CD4-positive, alpha-beta memory T cell (primary cell): ENCODE measurements around the gene ZBTB18. TPM values are rescaled to one million over a fixed set of nuclear protein-coding genes. Genes with fewer than 3 reads are reported as not detected.

Source experiments
- CTCF ChIA-PET: fragments of 350-600 bp; sonication (Branson Sonifier 250); formaldehyde crosslinking; loops from one replicate; lab custom pipeline; 2021; ENCODE audit warnings: inconsistent platforms; ENCODE audit not compliant: partially characterized antibody; lab: Charles Lee
- POLR2A ChIA-PET: fragments of 350-600 bp; sonication (Branson Sonifier 250); formaldehyde crosslinking; loops from one replicate; lab custom pipeline; 2021; ENCODE audit not compliant: partially characterized antibody; lab: Charles Lee
- DNase-seq, 5 donors: peaks; one replicate each; pipeline versions ENCODE4 v3.0.0 to v3.0.0-alpha.2; 2020 to 2022; ENCODE audit warnings: mixed read lengths in 1 of 5
- H3K27ac ChIP-seq: one replicate; pipeline ENCODE4 v1.7.0; 2013; ENCODE audit warnings: low read depth, low read length
- H3K27me3 ChIP-seq: 2 replicates; pipeline ENCODE4 v1.7.0; 2013; ENCODE audit warnings: mild to moderate bottlenecking, low read length, moderate library complexity; ENCODE audit not compliant: insufficient read depth
- H3K36me3 ChIP-seq: 2 replicates; pipeline ENCODE4 v1.7.0; 2013; ENCODE audit warnings: mild to moderate bottlenecking, low read length, moderate library complexity; ENCODE audit not compliant: insufficient read depth
- H3K4me1 ChIP-seq: 2 replicates; pipeline ENCODE4 v1.7.0; 2013; ENCODE audit warnings: mild to moderate bottlenecking, low read length, moderate library complexity; ENCODE audit not compliant: insufficient read depth
- H3K4me3 ChIP-seq, 2 donors: one replicate each; pipeline ENCODE4 v1.7.0; 2013; ENCODE audit warnings: low read length in 2 of 2, mild to moderate bottlenecking in 1 of 2
- H3K9me3 ChIP-seq, 2 donors: one replicate each; pipeline ENCODE4 v1.7.0; 2013; ENCODE audit warnings: low read length in 2 of 2, control low read depth in 1 of 2; ENCODE audit not compliant: control insufficient read depth in 1 of 2
- H3K27ac Mint-ChIP-seq, 7 donors: one replicate each; pipeline ENCODE4 v1.8.0; 2020 to 2021; ENCODE audit warnings: mixed read lengths in 7 of 7, mild to moderate bottlenecking in 6 of 7, inconsistent platforms in 3 of 7, moderate library complexity in 3 of 7
- H3K27me3 Mint-ChIP-seq, 2 donors: one replicate each; pipeline ENCODE4 v1.8.0; 2020 to 2021; ENCODE audit warnings: mixed read lengths in 2 of 2
- H3K36me3 Mint-ChIP-seq, 2 donors: one replicate each; pipeline ENCODE4 v1.8.0; 2020 to 2021; ENCODE audit warnings: mixed read lengths in 2 of 2, inconsistent platforms in 1 of 2, mild to moderate bottlenecking in 1 of 2
- H3K4me1 Mint-ChIP-seq, 4 donors: one replicate each; pipeline ENCODE4 v1.8.0; 2020 to 2021; ENCODE audit warnings: mixed read lengths in 4 of 4, mild to moderate bottlenecking in 1 of 4
- H3K4me3 Mint-ChIP-seq, 8 donors: one replicate each; pipeline ENCODE4 v1.8.0; 2020 to 2021; ENCODE audit warnings: mixed read lengths in 8 of 8, mild to moderate bottlenecking in 7 of 8, moderate library complexity in 6 of 8, inconsistent platforms in 3 of 8
- H3K9me3 Mint-ChIP-seq, 8 donors: one replicate each; pipeline ENCODE4 v1.8.0; 2020 to 2021; ENCODE audit warnings: mixed read lengths in 8 of 8, mild to moderate bottlenecking in 5 of 8, inconsistent platforms in 3 of 8, moderate library complexity in 1 of 8
- intact Hi-C: fragments of 100-400 bp; cut with micrococcal nuclease; formaldehyde crosslinking; loops from one replicate; pipeline ENCODE4 v1.15.1; 2023
- polyA plus RNA-seq, 2 donors: library from polyadenylated mRNA; unstranded; fragments of 300-500 nt; fragmentation: Illumina TruSeq; gene quantifications; one replicate each; pipeline ENCODE4 v1.2.3, GENCODE V29; 2021
- total RNA-seq, 2 experiments: library from RNA; stranded (reverse); gene quantifications; one replicate each; pipeline ENCODE4 v1.2.3, GENCODE V29; 2021

The ZBTB18 gene
- total and polyA plus RNA-seq, 4 experiments from 2014 or later = 1.5 to 65.3 (median 32.4) TPM

GRCh38 chr1:244092964-244093638, 42.0 kb downstream of the ZBTB18 start:
- intact Hi-C loops = no loop called here
- H3K27ac ChIP-seq = no peak overlapping the region
- CTCF ChIA-PET = no interaction called here
- POLR2A ChIA-PET = no interaction called here
- no peaks in the 10 kb centered on the region for H3K27me3 ChIP-seq
- no peaks in the 10 kb centered on the region for H3K4me1 ChIP-seq
- peaks cover 2 to 15% of the 10 kb centered on the region in 2 donors for H3K27me3 Mint-ChIP-seq
- no peaks in the 10 kb centered on the region for H3K36me3 ChIP-seq
- H3K27ac Mint-ChIP-seq = no peak overlapping the region
- H3K4me1 Mint-ChIP-seq = peaks cover 0 to 2% (median 0%) of the 10 kb centered on the region in 4 donors
- DNase-seq = no peak
- H3K9me3 Mint-ChIP-seq = no peaks in the 10 kb centered on the region
- H3K4me3 Mint-ChIP-seq = no peak overlapping the region
- no peak overlapping the region for H3K4me3 ChIP-seq
- H3K9me3 ChIP-seq = no peaks in the 10 kb centered on the region
- H3K36me3 Mint-ChIP-seq = no peaks in the 10 kb centered on the region

GRCh38 chr1:244094880-244095528, 43.9 kb downstream of the ZBTB18 start:
- no peaks in the 10 kb centered on the region for H3K9me3 ChIP-seq
- no peak overlapping the region for H3K27ac ChIP-seq
- Mint-ChIP-seq H3K36me3 (no peaks in the 10 kb centered on the region), H3K27ac (no peak overlapping the region), H3K9me3 (peaks cover 0 to 3% (median 0%) of the 10 kb centered on the region in 8 donors), H3K27me3 (peaks cover 6 to 18% of the 10 kb centered on the region in 2 donors), H3K4me3 (no peak overlapping the region), H3K4me1 (peaks cover 0 to 2% (median under 1%) of the 10 kb centered on the region in 4 donors)
- H3K36me3 ChIP-seq = no peaks in the 10 kb centered on the region
- H3K4me3 ChIP-seq = no peak overlapping the region
- ChIA-PET CTCF (no interaction called here), POLR2A (no interaction called here)
- DNase-seq = no peak
- H3K27me3 ChIP-seq = no peaks in the 10 kb centered on the region
- intact Hi-C loops = no loop called here
- H3K4me1 ChIP-seq = no peaks in the 10 kb centered on the region

DNA sequence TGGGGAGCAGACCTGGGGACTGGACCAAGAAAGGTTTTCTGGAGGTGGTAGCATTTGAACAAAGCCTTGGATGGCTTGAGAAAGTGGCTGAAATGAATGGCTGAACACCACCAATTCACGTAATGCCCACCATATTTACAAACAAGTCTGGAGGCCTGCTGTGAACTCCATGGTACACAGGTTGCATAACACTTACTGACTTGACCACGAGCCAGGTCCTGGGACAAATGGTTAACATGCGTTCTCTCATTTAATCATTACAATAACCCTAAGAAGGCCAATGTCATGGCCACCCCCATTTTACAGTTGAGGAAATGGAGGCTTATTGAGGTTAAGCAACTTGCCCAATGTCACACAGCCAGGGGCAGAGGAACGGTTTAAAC, 44.4 kb downstream of the ZBTB18 start:
- intact Hi-C loops = no loop called here
- Mint-ChIP-seq H3K27me3 (peaks cover 6 to 18% of the 10 kb centered on the region in 2 donors), H3K27ac (no peak overlapping the region), H3K36me3 (no peaks in the 10 kb centered on the region), H3K4me1 (peaks cover under 1 to 3% (median 2%) of the 10 kb centered on the region in 4 donors), H3K9me3 (peaks cover 0 to 3% (median 0%) of the 10 kb centered on the region in 8 donors), H3K4me3 (no peak overlapping the region)
- DNase-seq = no peak
- Histone ChIP-seq H3K4me3 (no peak overlapping the region), H3K4me1 (no peaks in the 10 kb centered on the region), H3K27me3 (no peaks in the 10 kb centered on the region), H3K9me3 (no peaks in the 10 kb centered on the region), H3K36me3 (no peaks in the 10 kb centered on the region), H3K27ac (no peak overlapping the region)
- CTCF ChIA-PET = no interaction called here
- POLR2A ChIA-PET = no interaction called here

DNA sequence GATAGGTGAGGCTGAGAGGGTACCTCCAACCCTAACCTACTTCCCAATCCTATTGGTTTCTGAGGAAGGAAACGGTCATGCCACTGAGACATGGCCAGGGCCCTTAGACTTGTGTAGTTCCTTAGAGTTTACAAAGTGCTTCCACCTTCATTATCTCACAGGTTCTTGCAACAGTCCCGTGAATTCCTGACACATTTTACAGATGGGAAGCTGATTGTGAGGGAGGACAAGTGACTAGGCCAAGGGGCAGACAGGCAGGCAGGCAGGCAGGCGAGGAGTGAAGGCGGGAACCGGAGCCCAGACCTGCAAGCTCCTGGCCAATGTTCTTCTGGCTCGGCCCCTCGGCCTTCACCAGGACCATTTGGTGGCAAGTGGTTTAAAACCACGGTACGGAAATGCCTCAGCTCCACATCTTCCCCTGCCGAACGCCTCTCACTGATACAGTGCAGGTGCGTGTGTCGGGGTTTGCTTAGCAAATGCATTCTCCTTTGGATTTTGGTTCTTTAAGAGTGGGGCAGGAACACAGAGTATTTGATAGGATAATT, 45.1 kb downstream of the ZBTB18 start:
- Histone ChIP-seq H3K9me3 (no peaks in the 10 kb centered on the region), H3K27me3 (no peaks in the 10 kb centered on the region), H3K4me1 (no peaks in the 10 kb centered on the region), H3K4me3 (no peak overlapping the region), H3K27ac (no peak overlapping the region), H3K36me3 (no peaks in the 10 kb centered on the region)
- peaks cover 7 to 9% (median 8%) of the 10 kb centered on the region in 4 donors for H3K4me1 Mint-ChIP-seq
- no peaks in the 10 kb centered on the region for H3K36me3 Mint-ChIP-seq
- no peak overlapping the region for H3K4me3 Mint-ChIP-seq
- no peak overlapping the region for H3K27ac Mint-ChIP-seq
- no peak for DNase-seq
- peaks cover 12 to 21% of the 10 kb centered on the region in 2 donors for H3K27me3 Mint-ChIP-seq
- intact Hi-C loops = no loop called here
- peaks cover 0 to 3% (median 0%) of the 10 kb centered on the region in 8 donors for H3K9me3 Mint-ChIP-seq
- ChIA-PET CTCF (no interaction called here), POLR2A (no interaction called here)

GRCh38 chr1:244096691-244097090, 45.6 kb downstream of the ZBTB18 start:
- no peak overlapping the region for H3K27ac ChIP-seq
- H3K4me1 Mint-ChIP-seq = peaks cover 7 to 11% (median 8%) of the 10 kb centered on the region in 4 donors
- H3K27ac Mint-ChIP-seq = no peak overlapping the region
- peaks cover 0 to 3% (median 0%) of the 10 kb centered on the region in 8 donors for H3K9me3 Mint-ChIP-seq
- POLR2A ChIA-PET = no interaction called here
- peaks cover 16 to 20% of the 10 kb centered on the region in 2 donors for H3K27me3 Mint-ChIP-seq
- no peak overlapping the region for H3K4me3 Mint-ChIP-seq
- no peak overlapping the region for H3K4me3 ChIP-seq
- no peak for DNase-seq
- no peaks in the 10 kb centered on the region for H3K36me3 Mint-ChIP-seq
- no peaks in the 10 kb centered on the region for H3K36me3 ChIP-seq
- H3K9me3 ChIP-seq = no peaks in the 10 kb centered on the region
- CTCF ChIA-PET = no interaction called here
- intact Hi-C loops = no loop called here
- no peaks in the 10 kb centered on the region for H3K4me1 ChIP-seq
- H3K27me3 ChIP-seq = no peaks in the 10 kb centered on the region

DNA sequence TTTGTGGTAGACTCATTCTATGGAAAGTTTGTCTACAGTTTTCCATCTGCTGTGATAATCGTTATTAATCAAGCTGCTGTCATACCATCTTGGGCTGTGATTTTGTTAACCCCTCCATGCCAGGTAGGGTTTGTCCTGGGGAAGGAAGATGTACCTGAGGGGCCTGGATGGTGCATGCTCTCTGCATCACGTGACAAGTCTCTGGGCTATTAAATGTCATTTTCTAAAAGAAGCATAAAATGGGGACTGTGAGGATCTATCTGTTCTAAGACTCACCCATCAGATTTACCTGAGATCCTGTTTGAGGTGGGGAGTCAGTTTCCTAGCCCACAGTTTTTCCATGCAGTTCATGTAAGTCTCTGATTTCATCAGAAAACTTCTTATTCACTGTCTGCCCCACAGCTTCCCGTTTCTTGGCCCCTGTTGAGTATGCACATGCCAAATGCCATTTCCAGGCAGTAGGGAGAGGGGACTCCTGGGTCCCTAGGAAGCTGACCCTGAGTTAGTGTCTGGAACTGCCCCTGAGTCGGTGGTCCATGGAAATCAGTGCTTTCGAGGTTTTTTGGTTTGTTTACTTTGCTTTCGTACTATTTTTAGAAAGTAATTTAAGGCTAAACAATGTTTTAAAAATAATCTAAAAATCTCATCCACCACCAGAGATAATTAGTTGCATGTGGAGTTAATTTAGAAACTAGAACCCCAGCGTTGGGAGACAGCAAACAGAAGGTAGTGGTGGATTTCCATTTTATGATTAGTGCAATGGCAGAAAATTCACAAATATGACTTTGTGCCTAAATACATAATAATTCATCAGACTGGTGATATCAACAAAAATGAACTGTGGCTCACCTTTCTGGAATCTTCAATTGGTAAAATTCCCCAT, 46.7 kb downstream of the ZBTB18 start:
- H3K27me3 Mint-ChIP-seq = peaks cover 14 to 16% of the 10 kb centered on the region in 2 donors
- H3K4me3 ChIP-seq = no peak overlapping the region
- peaks cover 0 to 3% (median 0%) of the 10 kb centered on the region in 8 donors for H3K9me3 Mint-ChIP-seq
- no peaks in the 10 kb centered on the region for H3K9me3 ChIP-seq
- H3K27me3 ChIP-seq = no peaks in the 10 kb centered on the region
- ChIA-PET CTCF (no interaction called here), POLR2A (no interaction called here)
- no peak overlapping the region for H3K4me3 Mint-ChIP-seq
- intact Hi-C loops = no loop called here
- no peaks in the 10 kb centered on the region for H3K36me3 ChIP-seq
- peak overlapping the region in 1 of 7 donors; percentile 38 for H3K27ac Mint-ChIP-seq
- no peaks in the 10 kb centered on the region for H3K4me1 ChIP-seq
- no peaks in the 10 kb centered on the region for H3K36me3 Mint-ChIP-seq
- peaks cover 6 to 11% (median 8%) of the 10 kb centered on the region in 4 donors for H3K4me1 Mint-ChIP-seq
- DNase-seq = no peak
- no peak overlapping the region for H3K27ac ChIP-seq
